Measurements from ENCODE around the gene FKBP14. TPM values are rescaled to one million over a fixed set of nuclear protein-coding genes. Genes with fewer than 3 reads are reported as not detected.

FKBP14 gene
- total and polyA plus RNA-seq, 12 donors = 3.0 to 16.0 (median 13.1) TPM

DNA sequence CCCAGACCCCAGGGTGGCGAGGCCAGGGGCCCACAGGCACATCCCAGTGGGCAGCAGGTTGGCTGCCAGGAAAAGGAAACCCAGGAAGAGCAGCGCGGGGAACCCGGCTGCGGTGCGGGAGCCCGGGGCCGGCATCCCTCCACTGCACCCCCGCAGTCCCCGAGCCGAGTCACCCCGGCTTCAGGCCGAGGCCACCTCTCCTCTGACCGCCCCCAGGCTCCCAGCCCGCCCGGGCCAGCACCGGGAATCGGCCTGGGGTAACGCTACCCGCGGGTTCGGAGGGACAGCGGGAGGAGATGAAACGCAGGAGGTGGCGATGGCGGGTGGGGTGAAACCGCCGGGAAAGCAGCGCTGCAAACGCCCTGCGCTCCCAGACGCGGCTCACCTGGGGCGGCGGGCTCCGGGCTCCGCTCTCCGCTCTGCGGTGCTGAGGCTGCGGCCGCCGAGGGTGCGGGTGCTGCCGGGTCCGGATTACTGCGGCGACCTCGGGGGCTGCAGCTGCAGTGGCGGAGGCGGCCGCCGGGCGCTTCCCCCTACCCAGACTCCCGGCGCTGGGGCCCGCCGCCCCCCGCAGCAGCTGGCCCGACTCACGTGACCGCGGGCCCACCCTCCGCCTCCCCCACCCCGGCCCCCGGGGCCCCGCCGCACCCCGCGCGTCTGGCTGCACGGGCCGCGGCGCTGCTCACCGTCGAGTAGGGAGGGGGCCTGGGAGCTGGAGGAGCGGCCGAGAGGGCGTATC, 37.1 kb downstream of the FKBP14 start, which contains the start of gene SCRN1:
Gene SCRN1 (minus strand): TSS at position 545 of the 739 bp plus-strand sequence. CDS start 20,734 bp downstream, outside the sequence.
- WGBS, 2 donors = 0 to 1% methylated on average over 34 to 79 of the region's 79 CpGs
- Histone ChIP-seq H3K4me3 (peak within 1 kb of the TSS; percentile 74 to 94 (median 86)), H3K27ac (peak within 1 kb of the TSS; percentile 14 to 89 (median 82)), H3K36me3 (no peaks in the 10 kb centered on the region), H3K9me3 (peaks cover 0 to 23% (median 14%) of the 10 kb centered on the region in 11 donors), H3K4me1 (peaks cover 0 to 24% (median 5%) of the 10 kb centered on the region in 9 donors), H3K27me3 (peaks cover 0 to 32% (median 0%) of the 10 kb centered on the region in 7 donors)
- intact Hi-C loops (cut with DNase I) = no loop called here
- TF ChIP-seq, protein P1, sequence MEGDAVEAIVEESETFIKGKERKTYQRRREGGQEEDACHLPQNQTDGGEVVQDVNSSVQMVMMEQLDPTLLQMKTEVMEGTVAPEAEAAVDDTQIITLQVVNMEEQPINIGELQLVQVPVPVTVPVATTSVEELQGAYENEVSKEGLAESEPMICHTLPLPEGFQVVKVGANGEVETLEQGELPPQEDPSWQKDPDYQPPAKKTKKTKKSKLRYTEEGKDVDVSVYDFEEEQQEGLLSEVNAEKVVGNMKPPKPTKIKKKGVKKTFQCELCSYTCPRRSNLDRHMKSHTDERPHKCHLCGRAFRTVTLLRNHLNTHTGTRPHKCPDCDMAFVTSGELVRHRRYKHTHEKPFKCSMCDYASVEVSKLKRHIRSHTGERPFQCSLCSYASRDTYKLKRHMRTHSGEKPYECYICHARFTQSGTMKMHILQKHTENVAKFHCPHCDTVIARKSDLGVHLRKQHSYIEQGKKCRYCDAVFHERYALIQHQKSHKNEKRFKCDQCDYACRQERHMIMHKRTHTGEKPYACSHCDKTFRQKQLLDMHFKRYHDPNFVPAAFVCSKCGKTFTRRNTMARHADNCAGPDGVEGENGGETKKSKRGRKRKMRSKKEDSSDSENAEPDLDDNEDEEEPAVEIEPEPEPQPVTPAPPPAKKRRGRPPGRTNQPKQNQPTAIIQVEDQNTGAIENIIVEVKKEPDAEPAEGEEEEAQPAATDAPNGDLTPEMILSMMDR (IDR thresholded peaks at IDR 0.05) = no peak
- DNase-seq (peak; percentile 13 to 42), ATAC-seq (peak; percentile 59 to 77 (median 67))

DNA sequence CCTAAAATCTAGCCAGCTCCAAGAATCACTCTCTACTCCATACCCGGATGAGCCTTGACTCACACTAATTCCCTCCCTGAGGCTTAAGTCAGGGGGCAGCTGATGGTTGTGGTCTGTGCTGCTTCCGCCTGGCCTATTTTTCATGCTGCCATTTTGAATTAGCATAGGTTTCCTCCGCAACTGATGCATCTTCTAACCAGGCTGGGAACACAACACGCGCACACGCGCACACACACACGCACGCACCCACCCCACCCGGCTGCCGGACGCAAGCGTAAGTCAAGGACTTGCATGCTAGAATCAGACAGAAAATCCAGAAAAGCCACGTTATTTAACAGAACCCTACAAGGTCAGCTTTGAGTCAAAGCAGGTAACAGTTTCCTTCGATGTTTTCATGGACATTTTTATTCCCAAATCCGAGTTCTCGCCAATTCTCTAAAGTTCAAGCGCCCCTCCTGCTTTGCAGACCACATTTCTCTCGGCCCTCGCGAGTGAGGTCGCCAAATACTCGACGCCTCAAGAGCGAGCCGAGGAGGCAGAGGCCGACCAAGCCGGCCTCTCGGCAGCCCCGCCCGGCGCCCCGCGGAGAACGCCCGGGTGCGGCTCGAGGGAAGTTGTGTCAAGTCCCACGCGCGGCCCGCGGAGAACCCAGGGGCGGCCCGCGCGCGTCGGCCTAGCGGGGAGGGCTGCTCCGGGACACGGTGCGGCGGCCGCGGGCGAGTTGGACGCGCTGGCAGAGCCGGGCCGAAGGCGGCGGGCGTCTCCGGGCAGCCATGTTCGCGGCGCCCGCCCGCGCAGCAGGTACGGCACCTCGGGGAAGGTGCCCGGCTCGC, 37.9 kb downstream of the FKBP14 start:
- no peaks in the 10 kb centered on the region for H3K36me3 ChIP-seq
- 9 to 12% methylated on average over 75 of the region's 75 CpGs for WGBS, 2 donors
- peaks cover 0 to 32% (median 0%) of the 10 kb centered on the region in 7 donors for H3K27me3 ChIP-seq
- ATAC-seq (peak; percentile 43 to 74 (median 58)), DNase-seq (peak; percentile 21 to 59)
- H3K9me3 ChIP-seq = peaks cover 0 to 15% (median 10%) of the 10 kb centered on the region in 11 donors
- intact Hi-C loops (cut with DNase I) = no loop called here
- peak overlapping the region; percentile 14 to 89 (median 82) for H3K27ac ChIP-seq
- H3K4me3 ChIP-seq = peak overlapping the region; percentile 74 to 94 (median 86)
- TF ChIP-seq, protein P1 (IDR thresholded peaks at IDR 0.05) = no peak
- H3K4me1 ChIP-seq = peaks cover 0 to 24% (median 5%) of the 10 kb centered on the region in 9 donors

DNA sequence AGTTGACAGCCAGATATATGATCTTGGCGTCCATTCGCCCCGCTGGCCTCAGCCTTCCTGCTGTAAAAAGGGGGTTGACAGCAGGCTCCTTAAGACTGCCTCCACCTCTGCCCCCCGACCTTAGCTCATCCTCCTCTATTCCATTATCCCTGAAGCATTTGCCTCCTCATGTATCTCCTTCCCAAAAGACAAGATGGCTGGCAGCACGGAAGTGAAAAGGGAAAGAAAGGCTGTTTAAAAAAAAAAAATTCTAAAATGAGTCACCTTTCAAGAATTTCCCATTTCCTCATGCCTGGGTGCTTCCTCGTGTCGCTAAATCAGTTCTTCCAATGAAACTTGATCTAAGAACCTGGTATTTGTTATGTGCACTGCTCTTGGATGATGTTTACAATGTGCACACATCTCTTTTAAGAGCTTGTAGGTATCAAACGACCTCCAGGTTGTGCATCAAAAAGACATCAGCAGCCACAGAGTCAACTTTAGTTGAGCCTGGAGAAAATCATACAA, 38.6 kb downstream of the FKBP14 start:
- peaks cover 0 to 24% (median 5%) of the 10 kb centered on the region in 9 donors for H3K4me1 ChIP-seq
- intact Hi-C loops (cut with DNase I) = no loop called here
- peaks cover 0 to 7% (median 2%) of the 10 kb centered on the region in 11 donors for H3K9me3 ChIP-seq
- WGBS, 2 donors = 56 to 75% methylated on average over 8 of the region's 8 CpGs
- H3K4me3 ChIP-seq = peak overlapping the region in 7 of 10 donors; percentile 74 to 94 (median 88)
- DNase-seq (no peak), ATAC-seq (peak in 4 of 8 donors; percentile 6 to 33 (median 24))
- peak overlapping the region in 9 of 10 donors; percentile 14 to 89 (median 84) for H3K27ac ChIP-seq
- no peaks in the 10 kb centered on the region for H3K36me3 ChIP-seq
- H3K27me3 ChIP-seq = peaks cover 0 to 32% (median 0%) of the 10 kb centered on the region in 7 donors
- TF ChIP-seq, protein P1 (IDR thresholded peaks at IDR 0.05) = no peak

DNA sequence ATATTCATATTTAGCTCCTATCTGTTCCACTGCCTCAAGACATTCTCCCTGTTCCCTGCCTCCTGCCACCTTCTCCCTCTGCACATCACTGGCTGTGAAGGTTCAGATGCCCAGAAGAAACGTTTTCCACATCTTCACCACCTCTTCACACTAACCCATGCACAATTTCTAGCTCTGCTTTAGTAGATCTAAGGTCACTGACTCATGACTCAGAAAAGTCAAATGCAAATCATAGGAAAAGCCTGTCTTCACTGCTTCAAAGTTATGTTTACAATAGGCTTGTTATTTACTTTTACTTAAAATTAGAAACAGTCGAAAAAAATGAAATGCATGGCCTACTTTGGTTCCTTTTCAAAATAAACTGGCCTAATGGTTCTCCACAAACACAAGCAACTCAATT, 39.4 kb downstream of the FKBP14 start:
- Histone ChIP-seq H3K36me3 (no peaks in the 10 kb centered on the region), H3K27ac (peak overlapping the region in 4 of 10 donors; percentile 29 to 89 (median 82)), H3K9me3 (no peaks in the 10 kb centered on the region), H3K4me1 (peaks cover 0 to 24% (median 5%) of the 10 kb centered on the region in 9 donors), H3K4me3 (no peak overlapping the region), H3K27me3 (peaks cover 0 to 29% (median 0%) of the 10 kb centered on the region in 7 donors)
- no peak for DNase-seq
- ATAC-seq = no peak
- TF ChIP-seq, protein P1 (IDR thresholded peaks at IDR 0.05) = no peak
- intact Hi-C loops (cut with DNase I) = no loop called here
- 58 to 68% methylated on average over 2 of the region's 2 CpGs for WGBS, 2 donors
